ENCODE data around the gene PLGRKT. TPM values are rescaled to one million over a fixed set of nuclear protein-coding genes. Genes with fewer than 3 reads are reported as not detected.

Gene PLGRKT
- total RNA-seq, 1 experiment from 2014 or later = 19.2 TPM

DNA sequence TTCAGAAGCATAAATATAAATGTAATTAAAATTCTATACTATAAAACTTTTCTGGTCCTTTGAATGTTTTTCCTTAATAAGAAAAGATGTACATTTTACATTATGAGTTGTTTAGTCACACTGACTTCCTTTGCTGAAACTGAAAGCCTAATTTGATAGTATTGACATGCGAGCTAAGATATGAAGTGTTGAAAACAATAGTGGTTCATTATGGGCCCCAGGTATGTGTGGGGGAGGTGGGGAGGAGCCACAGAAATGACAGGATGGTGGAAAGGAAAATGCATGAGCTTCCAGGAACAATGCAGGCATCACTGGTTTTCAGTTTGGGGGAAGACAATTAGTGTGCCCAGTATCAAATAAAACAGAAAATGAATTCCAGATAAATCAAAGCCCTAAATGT, 62.6 kb downstream of the PLGRKT start:
- POLR2A ChIA-PET = no interaction called here
- no peak for TF ChIP-seq FOXP1 (CRISPR knock-in tag; IDR thresholded peaks at IDR 0.05; ENCODE audit: borderline replicate concordance)
- TF ChIP-seq ZNF416 (CRISPR knock-in tag; IDR thresholded peaks at IDR 0.05) = no peak
- TF ChIP-seq IRF2 (CRISPR knock-in tag; IDR thresholded peaks at IDR 0.05; ENCODE audit: borderline replicate concordance, low read depth) = no peak
- no peak for TF ChIP-seq ESRRA (CRISPR knock-in tag; IDR thresholded peaks at IDR 0.05; ENCODE audit: borderline replicate concordance)
- TF ChIP-seq, protein P1, sequence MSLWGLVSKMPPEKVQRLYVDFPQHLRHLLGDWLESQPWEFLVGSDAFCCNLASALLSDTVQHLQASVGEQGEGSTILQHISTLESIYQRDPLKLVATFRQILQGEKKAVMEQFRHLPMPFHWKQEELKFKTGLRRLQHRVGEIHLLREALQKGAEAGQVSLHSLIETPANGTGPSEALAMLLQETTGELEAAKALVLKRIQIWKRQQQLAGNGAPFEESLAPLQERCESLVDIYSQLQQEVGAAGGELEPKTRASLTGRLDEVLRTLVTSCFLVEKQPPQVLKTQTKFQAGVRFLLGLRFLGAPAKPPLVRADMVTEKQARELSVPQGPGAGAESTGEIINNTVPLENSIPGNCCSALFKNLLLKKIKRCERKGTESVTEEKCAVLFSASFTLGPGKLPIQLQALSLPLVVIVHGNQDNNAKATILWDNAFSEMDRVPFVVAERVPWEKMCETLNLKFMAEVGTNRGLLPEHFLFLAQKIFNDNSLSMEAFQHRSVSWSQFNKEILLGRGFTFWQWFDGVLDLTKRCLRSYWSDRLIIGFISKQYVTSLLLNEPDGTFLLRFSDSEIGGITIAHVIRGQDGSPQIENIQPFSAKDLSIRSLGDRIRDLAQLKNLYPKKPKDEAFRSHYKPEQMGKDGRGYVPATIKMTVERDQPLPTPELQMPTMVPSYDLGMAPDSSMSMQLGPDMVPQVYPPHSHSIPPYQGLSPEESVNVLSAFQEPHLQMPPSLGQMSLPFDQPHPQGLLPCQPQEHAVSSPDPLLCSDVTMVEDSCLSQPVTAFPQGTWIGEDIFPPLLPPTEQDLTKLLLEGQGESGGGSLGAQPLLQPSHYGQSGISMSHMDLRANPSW (CRISPR knock-in tag; conservative IDR thresholded peaks at IDR 0.05; ENCODE audit: low read depth) = no peak
- TF ChIP-seq PRRX2 (CRISPR knock-in tag; IDR thresholded peaks at IDR 0.05) = no peak
- TF ChIP-seq, protein P2, sequence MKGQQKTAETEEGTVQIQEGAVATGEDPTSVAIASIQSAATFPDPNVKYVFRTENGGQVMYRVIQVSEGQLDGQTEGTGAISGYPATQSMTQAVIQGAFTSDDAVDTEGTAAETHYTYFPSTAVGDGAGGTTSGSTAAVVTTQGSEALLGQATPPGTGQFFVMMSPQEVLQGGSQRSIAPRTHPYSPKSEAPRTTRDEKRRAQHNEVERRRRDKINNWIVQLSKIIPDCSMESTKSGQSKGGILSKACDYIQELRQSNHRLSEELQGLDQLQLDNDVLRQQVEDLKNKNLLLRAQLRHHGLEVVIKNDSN (CRISPR knock-in tag; IDR thresholded peaks at IDR 0.05) = no peak
- no peak for TF ChIP-seq ZMAT4 (CRISPR knock-in tag; IDR thresholded peaks at IDR 0.05)
- Mint-ChIP-seq H3K36me3 (no peaks in the 10 kb centered on the region), H3K27me3 (ENCODE audit: low read depth) (no peaks in the 10 kb centered on the region), H3K4me3 (no peak overlapping the region), H3K27ac (no peak overlapping the region), H3K9me3 (no peaks in the 10 kb centered on the region), H3K4me1 (peaks cover 15% of the 10 kb centered on the region)
- DNase-seq (ENCODE audit: low spot score) (no peak), ATAC-seq (no peak)
- CTCF ChIA-PET = no interaction called here

GRCh38 chr9:5364294-5365024, 73.3 kb downstream of the PLGRKT start:
- POLR2A ChIA-PET = no interaction called here
- ATAC-seq = no peak
- 0 out of 2 replicates have a peak, but pooled peaks cover 9% of the 10 kb centered on the region for H3K4me1 Mint-ChIP-seq
- H3K9me3 Mint-ChIP-seq = peaks cover 10% of the 10 kb centered on the region; the same call in 1 of the 2 replicates
- no peak for DNase-seq (ENCODE audit: low spot score)
- H3K4me3 Mint-ChIP-seq = no peak overlapping the region
- H3K36me3 Mint-ChIP-seq = no peaks in the 10 kb centered on the region
- no peak overlapping the region for H3K27ac Mint-ChIP-seq
- no peaks in the 10 kb centered on the region for H3K27me3 Mint-ChIP-seq (ENCODE audit: low read depth)
- CTCF ChIA-PET = no interaction called here
- TF ChIP-seq ATF1 (CRISPR knock-in tag; IDR thresholded peaks at IDR 0.05) = no peak
- no peak for TF ChIP-seq GRHL2 (CRISPR knock-in tag; IDR thresholded peaks at IDR 0.05; ENCODE audit: insufficient replicate concordance, severe bottlenecking)
- TF ChIP-seq, protein P1 (CRISPR knock-in tag; conservative IDR thresholded peaks at IDR 0.05; ENCODE audit: low read depth) = no peak
- no peak for TF ChIP-seq NR1H2 (CRISPR knock-in tag; IDR thresholded peaks at IDR 0.05)
- TF ChIP-seq, protein P3, sequence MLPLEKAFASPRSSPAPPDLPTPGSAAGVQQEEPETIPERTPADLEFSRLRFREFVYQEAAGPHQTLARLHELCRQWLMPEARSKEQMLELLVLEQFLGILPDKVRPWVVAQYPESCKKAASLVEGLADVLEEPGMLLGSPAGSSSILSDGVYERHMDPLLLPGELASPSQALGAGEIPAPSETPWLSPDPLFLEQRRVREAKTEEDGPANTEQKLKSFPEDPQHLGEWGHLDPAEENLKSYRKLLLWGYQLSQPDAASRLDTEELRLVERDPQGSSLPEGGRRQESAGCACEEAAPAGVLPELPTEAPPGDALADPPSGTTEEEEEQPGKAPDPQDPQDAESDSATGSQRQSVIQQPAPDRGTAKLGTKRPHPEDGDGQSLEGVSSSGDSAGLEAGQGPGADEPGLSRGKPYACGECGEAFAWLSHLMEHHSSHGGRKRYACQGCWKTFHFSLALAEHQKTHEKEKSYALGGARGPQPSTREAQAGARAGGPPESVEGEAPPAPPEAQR (CRISPR knock-in tag; IDR thresholded peaks at IDR 0.05) = no peak
- TF ChIP-seq, protein P4, sequence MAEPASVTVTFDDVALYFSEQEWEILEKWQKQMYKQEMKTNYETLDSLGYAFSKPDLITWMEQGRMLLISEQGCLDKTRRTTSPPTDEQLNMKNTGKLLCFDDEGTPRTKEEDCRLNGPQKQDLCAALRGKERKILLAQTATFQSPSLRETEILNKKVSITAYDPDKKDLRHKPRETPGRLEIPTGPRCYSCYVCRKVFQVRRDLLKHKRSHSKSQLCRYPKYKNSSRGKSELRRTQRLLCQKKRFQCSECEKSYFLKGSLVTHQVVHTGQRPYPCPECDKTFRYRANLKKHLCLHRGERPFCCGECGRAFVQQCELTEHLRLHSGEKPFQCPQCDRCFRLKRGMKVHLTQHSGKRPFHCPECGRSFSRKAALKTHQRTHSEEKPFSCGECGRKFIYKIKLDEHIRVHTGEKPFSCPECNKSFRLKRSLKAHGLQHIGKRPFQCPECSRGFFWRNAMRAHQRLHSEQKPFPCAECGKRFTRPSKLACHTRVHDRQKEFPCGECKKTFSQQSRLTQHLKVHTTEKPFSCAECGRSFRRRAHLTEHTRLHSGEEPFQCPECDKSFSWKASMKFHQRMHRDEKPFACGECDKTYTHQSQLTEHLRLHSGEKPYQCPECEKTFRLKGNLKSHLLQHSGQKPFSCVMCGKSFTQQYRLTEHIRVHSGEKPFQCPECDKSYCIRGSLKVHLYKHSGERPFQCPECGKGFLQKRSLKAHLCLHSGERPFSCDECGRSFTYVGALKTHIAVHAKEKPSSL (CRISPR knock-in tag; conservative IDR thresholded peaks at IDR 0.05) = no peak
- no peak for TF ChIP-seq MXD4 (CRISPR knock-in tag; IDR thresholded peaks at IDR 0.05; ENCODE audit: borderline replicate concordance)
- TF ChIP-seq, protein P5, sequence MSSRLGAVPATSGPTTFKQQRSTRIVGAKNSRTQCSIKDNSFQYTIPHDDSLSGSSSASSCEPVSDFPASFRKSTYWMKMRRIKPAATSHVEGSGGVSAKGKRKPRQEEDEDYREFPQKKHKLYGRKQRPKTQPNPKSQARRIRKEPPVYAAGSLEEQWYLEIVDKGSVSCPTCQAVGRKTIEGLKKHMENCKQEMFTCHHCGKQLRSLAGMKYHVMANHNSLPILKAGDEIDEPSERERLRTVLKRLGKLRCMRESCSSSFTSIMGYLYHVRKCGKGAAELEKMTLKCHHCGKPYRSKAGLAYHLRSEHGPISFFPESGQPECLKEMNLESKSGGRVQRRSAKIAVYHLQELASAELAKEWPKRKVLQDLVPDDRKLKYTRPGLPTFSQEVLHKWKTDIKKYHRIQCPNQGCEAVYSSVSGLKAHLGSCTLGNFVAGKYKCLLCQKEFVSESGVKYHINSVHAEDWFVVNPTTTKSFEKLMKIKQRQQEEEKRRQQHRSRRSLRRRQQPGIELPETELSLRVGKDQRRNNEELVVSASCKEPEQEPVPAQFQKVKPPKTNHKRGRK (CRISPR knock-in tag; IDR thresholded peaks at IDR 0.05; ENCODE audit: borderline replicate concordance) = no peak
- TF ChIP-seq, protein P6, sequence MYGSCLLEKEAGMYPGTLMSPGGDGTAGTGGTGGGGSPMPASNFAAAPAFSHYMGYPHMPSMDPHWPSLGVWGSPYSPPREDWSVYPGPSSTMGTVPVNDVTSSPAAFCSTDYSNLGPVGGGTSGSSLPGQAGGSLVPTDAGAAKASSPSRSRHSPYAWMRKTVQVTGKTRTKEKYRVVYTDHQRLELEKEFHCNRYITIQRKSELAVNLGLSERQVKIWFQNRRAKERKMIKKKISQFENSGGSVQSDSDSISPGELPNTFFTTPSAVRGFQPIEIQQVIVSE (CRISPR knock-in tag; IDR thresholded peaks at IDR 0.05; ENCODE audit: borderline replicate concordance) = no peak
- no peak for TF ChIP-seq ZNF263 (CRISPR knock-in tag; IDR thresholded peaks at IDR 0.05; ENCODE audit: low read depth)
- no peak for TF ChIP-seq RORB (CRISPR knock-in tag; IDR thresholded peaks at IDR 0.05)
- no peak for TF ChIP-seq NR3C1 (CRISPR knock-in tag; conservative IDR thresholded peaks at IDR 0.05; ENCODE audit: low read depth)
- TF ChIP-seq KAT7 (CRISPR knock-in tag; IDR thresholded peaks at IDR 0.05; ENCODE audit: borderline replicate concordance) = no peak
- no peak for TF ChIP-seq ZNF396 (CRISPR knock-in tag; IDR thresholded peaks at IDR 0.05; ENCODE audit: borderline replicate concordance)
